K562 treated with DMSO at 1 percent for 4 hours (cell line): Measurements from ENCODE around the gene DSEL. TPM values are rescaled to one million over a fixed set of nuclear protein-coding genes. Genes with fewer than 3 reads are reported as not detected.

Source experiments
- total RNA-seq: library from RNA; unstranded; fragments of 300-600 nt; gene quantifications from 2 replicates; pipeline ENCODE4 v1.2.3, GENCODE V29; 2022; ENCODE audit not compliant: insufficient read depth

The DSEL gene
- 0.06 TPM in 1 of 2 replicates, not detected in the other for total RNA-seq

GRCh38 chr18:67516539-67517443 lies at the start of gene DSEL:
TSS of gene DSEL (minus strand) at chr18:67516720. CDS start at chr18:67514608, 2,112 bp downstream.

